ENCODE measurements around the gene CLTRN. TPM values are rescaled to one million over a fixed set of nuclear protein-coding genes. Genes with fewer than 3 reads are reported as not detected.

Gene CLTRN
- total RNA-seq, 1 donor from 2014 or later: not detected

DNA sequence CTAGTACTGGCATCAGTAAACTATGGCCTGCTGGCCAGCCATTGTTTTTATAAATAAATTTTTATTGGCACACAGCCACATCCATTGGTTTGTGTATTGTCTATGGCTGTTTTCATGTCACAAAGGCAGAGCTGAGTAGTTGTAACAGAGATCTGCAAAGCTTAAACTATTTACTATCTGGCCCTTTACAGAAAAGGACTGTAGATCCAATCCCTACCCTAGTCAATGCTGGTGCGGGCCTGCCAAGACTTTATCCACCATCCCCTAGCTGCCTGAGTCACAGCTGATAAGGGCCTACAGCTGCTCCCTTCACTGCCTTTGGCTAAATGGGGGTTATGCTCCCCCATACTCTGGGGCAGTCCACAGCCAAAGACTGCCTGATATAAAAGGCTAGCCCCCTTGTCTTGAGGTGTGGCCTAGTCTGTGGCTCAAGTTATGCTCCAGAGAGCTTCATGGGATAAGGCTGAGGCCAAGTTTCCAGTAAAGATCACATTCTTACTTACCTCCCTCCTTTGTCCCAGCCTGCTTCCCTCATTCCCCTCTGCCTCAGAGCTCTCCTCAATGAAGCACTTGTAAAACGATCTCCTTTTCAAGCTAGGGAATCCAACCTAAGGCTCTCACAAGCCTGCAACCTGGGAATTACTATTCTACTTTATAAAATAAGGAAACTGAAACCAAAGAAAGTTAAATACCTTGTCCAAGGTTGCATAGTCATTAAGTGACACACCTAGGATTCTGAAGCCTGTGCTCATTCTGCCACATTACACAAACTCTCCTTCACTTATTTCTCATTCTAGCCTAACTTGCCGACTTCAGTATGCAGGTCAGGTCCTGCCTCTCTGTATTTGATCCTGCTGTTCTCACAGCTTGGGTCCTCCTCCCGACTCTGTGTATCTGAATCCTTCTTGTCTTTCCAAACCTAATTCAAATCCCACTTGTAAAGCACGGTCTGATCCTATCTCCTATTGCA lies 84.5 kb downstream of the CLTRN start:
- DNase-seq (ENCODE audit: low read depth in 2 of 2): peak; percentile 32 to 74

Other genes starting within 250 kb of the CLTRN start
- 98.9 and 117 TPM in 2 replicates for gene PIR, start 171.5 kb downstream of the CLTRN start, total RNA-seq
- 68.9 and 119 TPM in 2 replicates for gene BMX, start 164.0 kb downstream of the CLTRN start, total RNA-seq
- not detected in 2 replicates for gene ACE2, start 63.8 kb downstream of the CLTRN start, total RNA-seq
- 1.5 and 1.9 TPM in 2 replicates for gene CA5B, start 73.5 kb upstream of the CLTRN start, total RNA-seq
- 1.9 and 2.1 TPM in 2 replicates for gene ZRSR2, start 125.7 kb upstream of the CLTRN start, total RNA-seq
- gene AP1S2, start 190.0 kb upstream of the CLTRN start, total RNA-seq: 71.7 and 82.2 TPM in 2 replicates

Data from dermis microvascular lymphatic vessel endothelial cell (primary cell).